B cell (primary cell): Measurements from ENCODE around the gene ATOSA.

Experiments used
- CTCF ChIP-seq: fragments of 200-600 bp; IDR thresholded peaks from one replicate; pipeline ENCODE4 v1.8.0; 2022; ENCODE audit warnings: antibody characterized with exemption, mild to moderate bottlenecking
- EZH2 ChIP-seq: IDR thresholded peaks from 2 replicates; pipeline ENCODE4 v1.6.1; 2012; ENCODE audit warnings: borderline replicate concordance, low read depth, mild to moderate bottlenecking, moderate library complexity, low read length; ENCODE audit not compliant: insufficient read depth, poor library complexity, severe bottlenecking

GRCh38 chr15:52670087-52670486 is 9.1 kb downstream of the ATOSA start:
- no peak for TF ChIP-seq CTCF
- no peak for TF ChIP-seq EZH2
